GM13977 (cell line): ENCODE results near the gene EML4.

ENCODE experiments used
- DNase-seq: peaks from one replicate; pipeline ENCODE4 v3.0.0; 2012; ENCODE audit warnings: low spot score
- CTCF ChIP-seq: IDR thresholded peaks from 2 replicates; pipeline ENCODE4 v1.5.1; 2012; ENCODE audit warnings: mild to moderate bottlenecking, control low read depth; ENCODE audit not compliant: insufficient read depth; ENCODE audit errors: extremely low read depth, missing control alignments
- in situ Hi-C: fragments of 300-500 bp; cut with MboI; formaldehyde crosslinking; loops from one replicate; pipeline ENCODE4 v1.12.0; 2022; ENCODE audit warnings: low sequenced_read_pairs, low pct_unique_long_range_greater_than_20kb, mixed read lengths, inconsistent platforms; ENCODE audit not compliant: unreplicated experiment

The EML4 gene

DNA sequence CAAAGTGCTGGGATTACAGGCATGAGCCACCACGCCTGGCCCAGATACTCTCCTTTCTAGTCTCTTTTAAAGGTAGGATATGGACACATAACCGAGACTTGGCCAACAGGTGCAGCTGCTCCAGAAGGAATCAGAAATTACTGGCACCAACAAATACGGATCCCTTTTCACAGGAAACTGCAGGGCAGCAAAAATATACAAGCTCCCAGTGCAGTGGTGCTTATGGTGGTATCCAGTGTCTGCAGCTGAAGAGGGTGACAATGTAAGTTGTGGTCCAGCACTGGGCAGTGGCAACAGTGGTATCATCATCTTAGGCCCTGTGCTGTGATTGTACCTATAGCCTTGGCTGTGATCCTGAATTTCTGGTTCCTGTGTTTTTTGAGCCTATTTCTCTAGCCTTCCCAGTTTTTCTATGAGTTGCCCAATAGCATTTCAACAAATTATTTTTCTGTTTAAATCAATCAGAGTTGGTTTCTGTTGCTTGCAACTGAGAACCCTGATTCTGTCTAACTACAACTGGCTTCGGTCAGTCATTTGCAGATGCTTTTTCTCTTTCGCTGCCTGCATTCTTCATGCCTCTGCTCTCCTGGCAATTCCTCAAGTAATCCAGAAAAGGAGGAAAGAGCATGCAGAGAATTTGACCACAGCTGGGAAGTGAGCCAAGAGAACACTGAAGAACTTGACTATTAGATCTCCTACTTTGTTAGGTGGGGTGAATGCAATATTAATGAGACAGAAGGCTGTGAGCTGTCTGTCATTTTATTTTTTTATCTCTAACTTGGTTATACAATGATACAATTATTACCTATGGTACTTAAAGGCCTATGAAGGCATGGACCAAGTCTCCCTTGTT is 30.8 kb upstream of the EML4 start:
- in situ Hi-C loops, result no loop called here
- no peak for TF ChIP-seq CTCF
- DNase-seq, result no peak

- no peak for TF ChIP-seq CTCF
- in situ Hi-C loops, result no loop called here
- DNase-seq, result no peak
These were observed 30.1 kb upstream of the EML4 start for GRCh38 chr2:42139101-42139500.

- no peak for TF ChIP-seq CTCF
- in situ Hi-C loops, result no loop called here
- DNase-seq, result no peak
These were observed 28.7 kb upstream of the EML4 start for GRCh38 chr2:42140496-42140895.

DNA sequence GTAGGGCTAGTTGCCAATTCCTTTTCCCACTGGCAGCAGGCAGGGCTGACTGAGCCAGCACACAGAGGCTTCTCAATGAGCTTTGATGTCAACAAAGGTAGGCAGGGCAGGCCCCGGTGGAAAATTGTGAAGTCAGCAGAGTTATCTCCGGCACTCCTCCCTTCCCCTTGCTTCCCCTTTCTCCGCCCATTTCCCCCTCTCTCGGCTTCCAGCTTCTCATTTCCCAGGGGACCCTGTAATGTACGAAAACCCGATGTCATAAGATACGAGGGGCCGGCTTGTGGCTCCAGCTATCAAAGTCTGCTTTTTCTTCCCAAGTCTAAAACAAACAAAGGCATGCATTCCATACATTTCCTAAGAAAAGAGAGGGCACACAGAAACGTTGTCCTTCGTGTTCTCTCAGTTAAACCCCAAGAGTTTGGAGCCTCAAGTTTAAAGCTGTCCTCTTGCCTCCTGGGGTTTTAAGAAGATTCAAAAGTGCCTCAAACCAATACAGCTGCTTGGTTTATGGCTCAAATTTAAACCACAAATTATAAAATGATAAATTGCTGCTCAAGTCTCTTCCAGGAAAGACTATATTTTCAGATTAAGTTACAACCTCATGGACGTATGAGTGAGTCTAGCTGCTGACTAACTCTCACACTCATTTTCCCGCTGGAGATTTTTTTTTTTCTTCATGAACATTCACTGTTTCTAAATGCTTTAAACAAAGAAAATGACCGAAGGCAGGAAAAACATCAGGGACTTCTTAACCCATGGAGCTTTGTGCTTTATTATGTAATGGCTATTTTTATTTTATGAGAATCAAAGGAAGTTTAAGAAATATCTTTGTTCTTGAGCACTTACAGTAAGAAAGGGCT is 27.2 kb upstream of the EML4 start:
- DNase-seq, result no peak
- no peak for TF ChIP-seq CTCF

DNA sequence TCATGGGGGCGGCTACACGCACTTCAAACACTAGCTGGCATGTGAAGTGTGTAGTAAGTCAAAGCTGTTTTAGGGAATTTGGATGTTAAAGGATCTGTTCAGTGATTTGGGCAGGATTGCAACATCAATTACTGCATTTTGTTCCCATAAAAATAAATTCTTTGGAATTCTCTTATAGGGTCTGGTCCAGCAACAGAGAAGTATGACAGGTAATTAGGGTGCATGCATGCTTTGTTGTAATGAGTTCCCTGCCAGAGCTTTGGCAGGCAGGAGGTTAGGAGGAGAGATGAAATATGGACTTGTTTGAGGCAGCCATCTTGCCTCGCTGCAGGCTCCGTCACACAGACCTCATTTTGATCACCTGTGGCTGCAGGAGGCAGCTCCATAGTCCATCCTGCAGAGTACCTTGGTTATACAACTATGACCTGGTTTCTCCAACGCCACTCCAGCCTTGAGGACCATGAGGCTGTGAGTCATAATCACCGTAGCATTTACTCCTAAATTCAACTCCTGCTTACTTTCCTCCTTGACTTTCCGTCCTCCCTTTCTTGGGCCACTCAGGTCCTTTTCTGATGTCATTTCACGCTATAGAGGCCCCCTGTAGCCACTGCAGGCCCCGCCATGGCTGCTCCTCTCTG is 26.5 kb upstream of the EML4 start:
- DNase-seq, result no peak
- in situ Hi-C loops, result no loop called here
- TF ChIP-seq CTCF, result no peak

More for the DNA sequence above, 27.2 kb upstream of the EML4 start:
- in situ Hi-C loops, result no loop called here

DNA sequence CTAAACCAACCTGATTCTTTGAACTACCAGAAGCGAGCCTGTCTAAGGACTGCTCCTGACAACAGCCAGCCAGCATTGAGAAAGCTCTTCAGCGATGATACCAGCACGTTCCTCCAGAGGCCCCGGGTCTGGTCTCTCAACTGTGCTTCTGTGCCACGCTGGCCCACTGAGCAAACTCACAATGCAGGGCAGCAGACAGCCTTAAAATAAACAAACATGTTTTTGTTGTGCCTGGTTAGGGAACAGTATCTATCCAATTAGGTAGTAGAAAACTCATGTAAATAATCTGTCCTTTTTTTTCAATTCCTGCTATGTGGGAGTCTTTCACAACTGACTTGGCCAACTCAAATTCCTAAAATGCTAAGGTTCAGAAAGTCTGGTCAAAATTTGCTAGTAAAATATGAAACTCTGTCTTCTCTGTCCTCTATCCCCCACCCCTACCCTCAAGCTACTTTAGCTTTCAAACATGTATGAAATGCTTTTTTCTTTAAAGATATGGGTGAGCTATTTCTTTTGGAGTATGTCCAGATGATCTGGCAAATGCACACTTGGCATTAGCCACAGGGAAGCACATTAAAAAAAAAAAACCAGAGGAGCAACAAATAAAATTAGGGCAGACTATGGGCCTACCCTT is 21.4 kb upstream of the EML4 start:
- no peak for TF ChIP-seq CTCF
- in situ Hi-C loops, result no loop called here
- no peak for DNase-seq
